K562 (cell line): ENCODE measurements around the gene MFAP1. TPM values are rescaled to one million over a fixed set of nuclear protein-coding genes. Genes with fewer than 3 reads are reported as not detected.

Source experiments
- EZH2 ChIP-seq: IDR thresholded peaks from 2 replicates; pipeline ENCODE4 v1.6.1; 2012; ENCODE audit warnings: low read depth, mild to moderate bottlenecking, inconsistent platforms, low read length, borderline replicate concordance
- JUND ChIP-seq, 2 experiments: IDR thresholded peaks; 2 replicates in 1 of 2; 3 replicates in 1 of 2; pipeline ENCODE4 v1.6.1; 2011; ENCODE audit warnings: borderline replicate concordance in 2 of 2, low read depth in 2 of 2, low read length in 2 of 2, improper control_type of control experiment in 1 of 2, missing biosample characterization in 1 of 2, missing genetic modification characterization in 1 of 2, missing genetic modification reagents in 1 of 2
- MAFG ChIP-seq: fragments of 450-650 bp; conservative IDR thresholded peaks from 2 replicates; pipeline ENCODE4 v1.6.1; 2016; ENCODE audit warnings: missing genetic modification characterization, missing compliant biosample characterization
- SRSF3 ChIP-seq: fragments of 200-400 bp; formaldehyde crosslinking; IDR thresholded peaks from 2 replicates; pipeline ENCODE4 v1.6.1; 2016; ENCODE audit warnings: mild to moderate bottlenecking, low read length, moderate library complexity; ENCODE audit not compliant: insufficient read depth
- ZNF143 ChIP-seq: sonication (generic); formaldehyde crosslinking; IDR thresholded peaks from 2 replicates; pipeline ENCODE4 v1.9.0; 2022; ENCODE audit warnings: mild to moderate bottlenecking, missing genetic modification reagents
- polyA plus RNA-seq, 8 experiments: library from polyadenylated mRNA; depleted of rRNA in 4 of 8; stranded (reverse) in 5 of 8; unstranded in 3 of 8; fragments of >200 nt; fragmentation: Nextera tagmentation in 2 of 8; fragmentation: Illumina TruSeq in 1 of 8; extraction: Ambion mirVana in 2 of 8; extraction: Trizol in 1 of 8; gene quantifications; 2 replicates each; pipeline versions ENCODE4 v1.2.1 to v1.2.3, GENCODE V29; 2011 to 2014; ENCODE audit warnings: inconsistent platforms in 1 of 8, missing spikeins in 1 of 8
- total RNA-seq, 7 experiments: library from RNA; depleted of rRNA in 6 of 7; stranded (reverse); fragments of >200 nt in 6 of 7; fragmentation: Illumina TruSeq in 2 of 7; extraction: Trizol in 2 of 7; gene quantifications; 2 replicates each; pipeline versions ENCODE4 v1.2.1 to v1.2.3, GENCODE V29; 2011 to 2021; ENCODE audit warnings: low replicate concordance in 1 of 7
- TF ChIP-seq, protein P1 (sequence below), 2 experiments: IDR thresholded peaks; 2 replicates each; pipeline ENCODE4 v1.6.1; 2012; ENCODE audit warnings: improper control_type of control experiment in 2 of 2, low read depth in 2 of 2, low read length in 2 of 2, borderline replicate concordance in 1 of 2
- TF ChIP-seq, protein P2 (sequence below): fragments of 250-450 bp; sonication (Bioruptor Pico); IDR thresholded peaks from 2 replicates; pipeline ENCODE4 v1.8.0; 2022; ENCODE audit warnings: inconsistent platforms, mild to moderate bottlenecking, moderate library complexity, borderline replicate concordance
- TF ChIP-seq, protein P3 (sequence below): fragments of 450-650 bp; IDR thresholded peaks from 2 replicates; pipeline ENCODE4 v1.6.1; 2016; ENCODE audit warnings: mild to moderate bottlenecking, moderate library complexity

MFAP1 gene
- total and polyA plus RNA-seq, 9 of the 15 experiments (the other 6 are each of a cell fraction or from before 2014, with no cell fraction given) = 34.9 to 64.1 (median 48.2) TPM

DNA sequence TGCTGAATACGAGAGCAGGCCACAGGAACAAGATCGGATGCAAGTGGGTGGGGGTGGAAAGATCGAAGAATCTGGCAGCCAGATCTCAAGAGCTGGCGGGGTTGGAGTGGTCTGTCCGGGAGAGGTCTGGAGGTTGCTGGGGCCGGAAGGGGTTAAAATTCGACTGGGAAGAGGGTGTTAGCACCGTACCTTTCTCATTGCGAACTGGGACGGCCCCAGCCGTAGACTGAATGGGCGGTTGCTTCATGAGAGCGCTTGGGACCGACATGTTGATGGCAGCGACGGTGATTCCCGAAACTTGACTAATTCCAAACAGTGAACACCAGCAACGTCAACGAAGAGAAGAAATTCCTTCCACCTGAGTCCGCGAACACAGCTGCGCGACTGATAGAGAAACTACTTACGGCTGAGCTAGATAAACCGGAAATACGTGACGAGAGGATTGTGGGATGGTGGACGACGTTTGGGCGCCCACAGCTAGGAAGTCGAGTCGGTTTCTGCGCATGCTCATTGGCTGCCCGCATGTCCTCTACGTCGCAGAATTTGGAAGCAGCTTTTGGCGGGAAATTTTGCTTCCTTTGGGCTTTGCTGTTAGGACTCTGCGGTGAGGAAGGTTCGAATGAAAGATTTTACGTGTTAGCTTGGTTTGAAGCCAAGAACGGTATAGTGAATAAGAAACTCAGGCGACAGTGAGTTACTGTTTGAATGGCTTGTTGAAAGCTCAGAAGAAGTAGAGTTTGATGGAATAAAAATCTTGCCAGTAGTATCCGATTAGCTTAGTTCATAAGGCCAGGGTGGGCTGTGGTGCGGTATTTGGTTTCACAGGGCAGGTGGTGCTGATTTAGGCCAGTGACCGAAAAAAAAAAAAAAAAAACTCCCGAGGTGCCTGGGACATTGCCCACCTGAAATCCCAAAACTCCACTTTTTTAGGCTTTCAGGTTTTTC is at the start of gene MFAP1 (continued):
- TF ChIP-seq, protein P1, sequence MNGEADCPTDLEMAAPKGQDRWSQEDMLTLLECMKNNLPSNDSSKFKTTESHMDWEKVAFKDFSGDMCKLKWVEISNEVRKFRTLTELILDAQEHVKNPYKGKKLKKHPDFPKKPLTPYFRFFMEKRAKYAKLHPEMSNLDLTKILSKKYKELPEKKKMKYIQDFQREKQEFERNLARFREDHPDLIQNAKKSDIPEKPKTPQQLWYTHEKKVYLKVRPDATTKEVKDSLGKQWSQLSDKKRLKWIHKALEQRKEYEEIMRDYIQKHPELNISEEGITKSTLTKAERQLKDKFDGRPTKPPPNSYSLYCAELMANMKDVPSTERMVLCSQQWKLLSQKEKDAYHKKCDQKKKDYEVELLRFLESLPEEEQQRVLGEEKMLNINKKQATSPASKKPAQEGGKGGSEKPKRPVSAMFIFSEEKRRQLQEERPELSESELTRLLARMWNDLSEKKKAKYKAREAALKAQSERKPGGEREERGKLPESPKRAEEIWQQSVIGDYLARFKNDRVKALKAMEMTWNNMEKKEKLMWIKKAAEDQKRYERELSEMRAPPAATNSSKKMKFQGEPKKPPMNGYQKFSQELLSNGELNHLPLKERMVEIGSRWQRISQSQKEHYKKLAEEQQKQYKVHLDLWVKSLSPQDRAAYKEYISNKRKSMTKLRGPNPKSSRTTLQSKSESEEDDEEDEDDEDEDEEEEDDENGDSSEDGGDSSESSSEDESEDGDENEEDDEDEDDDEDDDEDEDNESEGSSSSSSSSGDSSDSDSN (IDR thresholded peaks at IDR 0.05; ENCODE audit: borderline replicate concordance in 1 of 2, low read depth in 2 of 2, low read length in 2 of 2) = 0 out of 4 replicates have a peak, but pooled peaks of 1 of the 2 experiments have one; percentile 16
- TF ChIP-seq EZH2 (no peak), ZNF143 (CRISPR knock-in tag) (peak; percentile 71), SRSF3 (no peak), MAFG (tag) (0 out of 2 replicates have a peak, but pooled peaks have one; percentile 4), JUND (IDR thresholded peaks at IDR 0.05; ENCODE audit: borderline replicate concordance, low read depth, low read length) (peak; percentile 46; the same call in 1 of the 2 replicates), JUND (tag; IDR thresholded peaks at IDR 0.05; ENCODE audit: borderline replicate concordance, low read depth, low read length) (peak; percentile 25; the same call in 1 of the 3 replicates)
- TF ChIP-seq, protein P2, sequence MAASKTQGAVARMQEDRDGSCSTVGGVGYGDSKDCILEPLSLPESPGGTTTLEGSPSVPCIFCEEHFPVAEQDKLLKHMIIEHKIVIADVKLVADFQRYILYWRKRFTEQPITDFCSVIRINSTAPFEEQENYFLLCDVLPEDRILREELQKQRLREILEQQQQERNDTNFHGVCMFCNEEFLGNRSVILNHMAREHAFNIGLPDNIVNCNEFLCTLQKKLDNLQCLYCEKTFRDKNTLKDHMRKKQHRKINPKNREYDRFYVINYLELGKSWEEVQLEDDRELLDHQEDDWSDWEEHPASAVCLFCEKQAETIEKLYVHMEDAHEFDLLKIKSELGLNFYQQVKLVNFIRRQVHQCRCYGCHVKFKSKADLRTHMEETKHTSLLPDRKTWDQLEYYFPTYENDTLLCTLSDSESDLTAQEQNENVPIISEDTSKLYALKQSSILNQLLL (CRISPR knock-in tag) = no peak
- TF ChIP-seq, protein P3, sequence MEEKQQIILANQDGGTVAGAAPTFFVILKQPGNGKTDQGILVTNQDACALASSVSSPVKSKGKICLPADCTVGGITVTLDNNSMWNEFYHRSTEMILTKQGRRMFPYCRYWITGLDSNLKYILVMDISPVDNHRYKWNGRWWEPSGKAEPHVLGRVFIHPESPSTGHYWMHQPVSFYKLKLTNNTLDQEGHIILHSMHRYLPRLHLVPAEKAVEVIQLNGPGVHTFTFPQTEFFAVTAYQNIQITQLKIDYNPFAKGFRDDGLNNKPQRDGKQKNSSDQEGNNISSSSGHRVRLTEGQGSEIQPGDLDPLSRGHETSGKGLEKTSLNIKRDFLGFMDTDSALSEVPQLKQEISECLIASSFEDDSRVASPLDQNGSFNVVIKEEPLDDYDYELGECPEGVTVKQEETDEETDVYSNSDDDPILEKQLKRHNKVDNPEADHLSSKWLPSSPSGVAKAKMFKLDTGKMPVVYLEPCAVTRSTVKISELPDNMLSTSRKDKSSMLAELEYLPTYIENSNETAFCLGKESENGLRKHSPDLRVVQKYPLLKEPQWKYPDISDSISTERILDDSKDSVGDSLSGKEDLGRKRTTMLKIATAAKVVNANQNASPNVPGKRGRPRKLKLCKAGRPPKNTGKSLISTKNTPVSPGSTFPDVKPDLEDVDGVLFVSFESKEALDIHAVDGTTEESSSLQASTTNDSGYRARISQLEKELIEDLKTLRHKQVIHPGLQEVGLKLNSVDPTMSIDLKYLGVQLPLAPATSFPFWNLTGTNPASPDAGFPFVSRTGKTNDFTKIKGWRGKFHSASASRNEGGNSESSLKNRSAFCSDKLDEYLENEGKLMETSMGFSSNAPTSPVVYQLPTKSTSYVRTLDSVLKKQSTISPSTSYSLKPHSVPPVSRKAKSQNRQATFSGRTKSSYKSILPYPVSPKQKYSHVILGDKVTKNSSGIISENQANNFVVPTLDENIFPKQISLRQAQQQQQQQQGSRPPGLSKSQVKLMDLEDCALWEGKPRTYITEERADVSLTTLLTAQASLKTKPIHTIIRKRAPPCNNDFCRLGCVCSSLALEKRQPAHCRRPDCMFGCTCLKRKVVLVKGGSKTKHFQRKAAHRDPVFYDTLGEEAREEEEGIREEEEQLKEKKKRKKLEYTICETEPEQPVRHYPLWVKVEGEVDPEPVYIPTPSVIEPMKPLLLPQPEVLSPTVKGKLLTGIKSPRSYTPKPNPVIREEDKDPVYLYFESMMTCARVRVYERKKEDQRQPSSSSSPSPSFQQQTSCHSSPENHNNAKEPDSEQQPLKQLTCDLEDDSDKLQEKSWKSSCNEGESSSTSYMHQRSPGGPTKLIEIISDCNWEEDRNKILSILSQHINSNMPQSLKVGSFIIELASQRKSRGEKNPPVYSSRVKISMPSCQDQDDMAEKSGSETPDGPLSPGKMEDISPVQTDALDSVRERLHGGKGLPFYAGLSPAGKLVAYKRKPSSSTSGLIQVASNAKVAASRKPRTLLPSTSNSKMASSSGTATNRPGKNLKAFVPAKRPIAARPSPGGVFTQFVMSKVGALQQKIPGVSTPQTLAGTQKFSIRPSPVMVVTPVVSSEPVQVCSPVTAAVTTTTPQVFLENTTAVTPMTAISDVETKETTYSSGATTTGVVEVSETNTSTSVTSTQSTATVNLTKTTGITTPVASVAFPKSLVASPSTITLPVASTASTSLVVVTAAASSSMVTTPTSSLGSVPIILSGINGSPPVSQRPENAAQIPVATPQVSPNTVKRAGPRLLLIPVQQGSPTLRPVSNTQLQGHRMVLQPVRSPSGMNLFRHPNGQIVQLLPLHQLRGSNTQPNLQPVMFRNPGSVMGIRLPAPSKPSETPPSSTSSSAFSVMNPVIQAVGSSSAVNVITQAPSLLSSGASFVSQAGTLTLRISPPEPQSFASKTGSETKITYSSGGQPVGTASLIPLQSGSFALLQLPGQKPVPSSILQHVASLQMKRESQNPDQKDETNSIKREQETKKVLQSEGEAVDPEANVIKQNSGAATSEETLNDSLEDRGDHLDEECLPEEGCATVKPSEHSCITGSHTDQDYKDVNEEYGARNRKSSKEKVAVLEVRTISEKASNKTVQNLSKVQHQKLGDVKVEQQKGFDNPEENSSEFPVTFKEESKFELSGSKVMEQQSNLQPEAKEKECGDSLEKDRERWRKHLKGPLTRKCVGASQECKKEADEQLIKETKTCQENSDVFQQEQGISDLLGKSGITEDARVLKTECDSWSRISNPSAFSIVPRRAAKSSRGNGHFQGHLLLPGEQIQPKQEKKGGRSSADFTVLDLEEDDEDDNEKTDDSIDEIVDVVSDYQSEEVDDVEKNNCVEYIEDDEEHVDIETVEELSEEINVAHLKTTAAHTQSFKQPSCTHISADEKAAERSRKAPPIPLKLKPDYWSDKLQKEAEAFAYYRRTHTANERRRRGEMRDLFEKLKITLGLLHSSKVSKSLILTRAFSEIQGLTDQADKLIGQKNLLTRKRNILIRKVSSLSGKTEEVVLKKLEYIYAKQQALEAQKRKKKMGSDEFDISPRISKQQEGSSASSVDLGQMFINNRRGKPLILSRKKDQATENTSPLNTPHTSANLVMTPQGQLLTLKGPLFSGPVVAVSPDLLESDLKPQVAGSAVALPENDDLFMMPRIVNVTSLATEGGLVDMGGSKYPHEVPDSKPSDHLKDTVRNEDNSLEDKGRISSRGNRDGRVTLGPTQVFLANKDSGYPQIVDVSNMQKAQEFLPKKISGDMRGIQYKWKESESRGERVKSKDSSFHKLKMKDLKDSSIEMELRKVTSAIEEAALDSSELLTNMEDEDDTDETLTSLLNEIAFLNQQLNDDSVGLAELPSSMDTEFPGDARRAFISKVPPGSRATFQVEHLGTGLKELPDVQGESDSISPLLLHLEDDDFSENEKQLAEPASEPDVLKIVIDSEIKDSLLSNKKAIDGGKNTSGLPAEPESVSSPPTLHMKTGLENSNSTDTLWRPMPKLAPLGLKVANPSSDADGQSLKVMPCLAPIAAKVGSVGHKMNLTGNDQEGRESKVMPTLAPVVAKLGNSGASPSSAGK = peak; percentile 99
